GM19467 (cell line): Measurements from ENCODE around the gene NPIPB9.

Source experiments
- ATAC-seq: cut with Tn5 transposase; IDR thresholded peaks from one replicate; pipeline ENCODE4 v1.9.1; 2021; ENCODE audit warnings: mild to moderate bottlenecking, moderate library complexity; ENCODE audit not compliant: unreplicated experiment

The NPIPB9 gene

DNA sequence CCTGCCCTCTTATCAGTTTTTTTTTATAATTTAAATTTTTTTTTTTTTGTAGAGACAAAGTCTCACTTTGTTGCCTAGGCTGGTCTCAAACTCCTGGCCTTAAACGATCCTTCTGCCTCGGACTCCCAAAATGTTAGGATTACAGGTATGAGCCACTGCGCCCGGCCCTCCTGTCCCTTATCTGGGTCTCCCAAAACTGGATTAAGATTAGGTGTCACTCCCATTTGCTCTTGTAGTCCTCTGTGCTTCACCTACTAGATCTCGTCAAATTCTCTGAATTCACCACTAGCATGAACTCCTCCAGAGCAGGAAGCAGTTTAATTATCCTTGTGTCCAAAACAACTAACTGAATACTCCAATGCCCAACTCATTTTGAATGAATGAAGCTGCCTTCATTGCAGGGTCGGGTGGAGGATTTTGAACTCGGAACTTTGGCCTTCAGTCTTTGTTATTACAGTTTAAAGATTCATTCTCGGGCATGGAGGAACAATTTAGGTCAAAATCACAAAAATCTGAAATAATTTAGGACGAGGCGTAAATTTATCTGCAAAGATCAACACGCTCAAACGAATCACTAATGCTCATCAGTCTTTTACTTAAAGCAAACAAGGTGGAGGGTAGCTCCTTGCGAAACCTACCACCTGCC, 70.4 kb downstream of the NPIPB9 start:
- no peak for ATAC-seq
